DMS 273 treated with DMSO at 0.1 percent for 48 hours (cell line): ENCODE results near the gene SLC16A8.

Experiments used
- DNase-seq: peaks from one replicate; lab custom pipeline; 2025; lab: John Stamatoyannopoulos, UW

Gene SLC16A8

GRCh38 chr22:38028344-38029130, 55.4 kb downstream of the SLC16A8 start:
- no peak for DNase-seq
